Upper lobe of right lung (tissue), 1 donor: ENCODE data around the gene ZNF638. TPM values are rescaled to one million over a fixed set of nuclear protein-coding genes. Genes with fewer than 3 reads are reported as not detected.
"Not testable (repeated sequence)": the region's sequence is repeated elsewhere in the genome, so short reads cannot be mapped to it uniquely, and the experiment has no call there.

Experiments
- ATAC-seq: fragments of 200-7000 bp; cut with Tn5 transposase; one replicate; pipeline ENCODE4 v1.9.1; 2020; ENCODE audit warnings: mild to moderate bottlenecking, moderate library complexity
- DNase-seq: peaks from one replicate; pipeline ENCODE4 v3.0.0-alpha.2; 2020
- H3K27ac ChIP-seq: fragments of 200-600 bp; one replicate; pipeline ENCODE4 v1.8.0; 2022
- H3K27me3 ChIP-seq: fragments of 200-600 bp; one replicate; pipeline ENCODE4 v1.8.0; 2022; ENCODE audit warnings: mild to moderate bottlenecking
- H3K36me3 ChIP-seq: fragments of 200-600 bp; one replicate; pipeline ENCODE4 v1.8.0; 2022
- H3K4me1 ChIP-seq: fragments of 200-600 bp; one replicate; pipeline ENCODE4 v1.8.0; 2022
- H3K4me3 ChIP-seq: fragments of 200-600 bp; one replicate; pipeline ENCODE4 v1.8.0; 2022; ENCODE audit warnings: mild to moderate bottlenecking
- H3K9me3 ChIP-seq: fragments of 200-600 bp; one replicate; pipeline ENCODE4 v1.8.0; 2022
- intact Hi-C: fragments of 100-400 bp; cut with DNase I; formaldehyde crosslinking; loops from one replicate; pipeline ENCODE4 v1.11.0; 2022
- total RNA-seq: library from RNA; stranded (reverse); fragmentation: NEBNext Ultra II Directional; extraction: Animal tissue kit (Norgen Biotek cat#: 25700); gene quantifications from one replicate; pipeline ENCODE4 v1.2.1, GENCODE V29; 2021
- TF ChIP-seq, protein P1 (sequence below): fragments of 200-600 bp; IDR thresholded peaks from one replicate; pipeline ENCODE4 v1.8.0; 2022; ENCODE audit warnings: antibody characterized with exemption
- donor health status: DM: no; HTN: yes; CAD: no; lungs with severe emphysema.

ZNF638 gene
- total RNA-seq, 1 donor from 2014 or later = 114 TPM

GRCh38 chr2:71306762-71307161 is 24.8 kb upstream of the ZNF638 start:
- DNase-seq (no peak), ATAC-seq (no peak)
- intact Hi-C loops = no loop called here
- TF ChIP-seq, protein P1, sequence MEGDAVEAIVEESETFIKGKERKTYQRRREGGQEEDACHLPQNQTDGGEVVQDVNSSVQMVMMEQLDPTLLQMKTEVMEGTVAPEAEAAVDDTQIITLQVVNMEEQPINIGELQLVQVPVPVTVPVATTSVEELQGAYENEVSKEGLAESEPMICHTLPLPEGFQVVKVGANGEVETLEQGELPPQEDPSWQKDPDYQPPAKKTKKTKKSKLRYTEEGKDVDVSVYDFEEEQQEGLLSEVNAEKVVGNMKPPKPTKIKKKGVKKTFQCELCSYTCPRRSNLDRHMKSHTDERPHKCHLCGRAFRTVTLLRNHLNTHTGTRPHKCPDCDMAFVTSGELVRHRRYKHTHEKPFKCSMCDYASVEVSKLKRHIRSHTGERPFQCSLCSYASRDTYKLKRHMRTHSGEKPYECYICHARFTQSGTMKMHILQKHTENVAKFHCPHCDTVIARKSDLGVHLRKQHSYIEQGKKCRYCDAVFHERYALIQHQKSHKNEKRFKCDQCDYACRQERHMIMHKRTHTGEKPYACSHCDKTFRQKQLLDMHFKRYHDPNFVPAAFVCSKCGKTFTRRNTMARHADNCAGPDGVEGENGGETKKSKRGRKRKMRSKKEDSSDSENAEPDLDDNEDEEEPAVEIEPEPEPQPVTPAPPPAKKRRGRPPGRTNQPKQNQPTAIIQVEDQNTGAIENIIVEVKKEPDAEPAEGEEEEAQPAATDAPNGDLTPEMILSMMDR = no peak
- no peaks in the 10 kb centered on the region for H3K36me3 ChIP-seq
- H3K4me1 ChIP-seq = no peaks in the 10 kb centered on the region
- H3K27me3 ChIP-seq = no peaks in the 10 kb centered on the region
- no peak overlapping the region for H3K4me3 ChIP-seq
- no peaks in the 10 kb centered on the region for H3K9me3 ChIP-seq
- H3K27ac ChIP-seq = no peak overlapping the region

DNA sequence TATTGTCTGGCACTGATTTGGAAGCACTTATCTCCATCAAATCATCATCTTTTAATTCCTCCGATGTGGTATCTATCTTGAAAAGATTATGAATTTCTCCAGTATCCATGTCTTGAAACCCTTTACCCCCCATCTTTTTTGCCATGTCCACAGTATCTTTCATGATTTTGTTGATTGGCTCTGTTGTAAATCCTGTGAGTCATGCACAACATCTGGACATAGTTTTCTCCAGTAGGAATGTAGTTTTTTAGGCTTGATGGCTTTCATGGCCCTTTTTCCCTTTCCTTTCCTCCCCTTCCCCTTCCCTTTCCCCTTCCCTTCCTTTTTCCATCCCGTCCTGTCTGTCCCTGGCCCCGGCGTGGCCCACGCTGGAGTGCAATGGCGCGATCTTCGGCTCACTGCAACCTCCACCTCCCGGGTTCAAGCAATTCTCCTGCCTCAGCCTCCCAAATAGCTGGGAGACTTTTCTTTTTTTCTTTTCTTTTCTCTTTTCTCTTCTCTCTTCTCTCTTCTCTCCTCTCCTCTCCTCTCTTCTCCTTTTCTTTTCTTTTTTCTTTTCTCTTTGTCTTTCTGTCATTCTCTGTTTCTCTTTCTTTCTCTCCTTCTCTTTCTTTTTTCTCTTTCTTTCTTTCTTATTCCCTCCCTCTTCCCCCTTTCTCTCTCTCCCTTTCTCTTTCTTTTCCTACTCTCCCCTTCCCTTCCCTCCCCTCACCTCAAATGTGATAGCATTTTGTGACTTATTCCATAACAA is 18.4 kb upstream of the ZNF638 start:
- TF ChIP-seq, protein P1 = no peak
- no peak for DNase-seq
- no peaks in the 10 kb centered on the region for H3K36me3 ChIP-seq
- peaks cover 5% of the 10 kb centered on the region for H3K9me3 ChIP-seq
- H3K4me1 ChIP-seq = no peaks in the 10 kb centered on the region
- ATAC-seq = no peak
- intact Hi-C loops = no loop called here
- no peaks in the 10 kb centered on the region for H3K27me3 ChIP-seq
- no peak overlapping the region for H3K4me3 ChIP-seq
- no peak overlapping the region for H3K27ac ChIP-seq

- TF ChIP-seq, protein P1 = no peak
- H3K27me3 ChIP-seq = no peaks in the 10 kb centered on the region
- H3K4me3 ChIP-seq = no peak overlapping the region
- H3K36me3 ChIP-seq = no peaks in the 10 kb centered on the region
- no peak overlapping the region for H3K27ac ChIP-seq
- intact Hi-C loops = no loop called here
- DNase-seq = no peak
- peaks cover 5% of the 10 kb centered on the region for H3K9me3 ChIP-seq
- no peak for ATAC-seq
- H3K4me1 ChIP-seq = no peaks in the 10 kb centered on the region
Measured at GRCh38 chr2:71317060-71317459, 14.5 kb upstream of the ZNF638 start.

GRCh38 chr2:71317900-71318299 is 13.7 kb upstream of the ZNF638 start:
- ATAC-seq, H3K4me1 ChIP-seq, H3K36me3 ChIP-seq: not testable (repeated sequence)

DNA sequence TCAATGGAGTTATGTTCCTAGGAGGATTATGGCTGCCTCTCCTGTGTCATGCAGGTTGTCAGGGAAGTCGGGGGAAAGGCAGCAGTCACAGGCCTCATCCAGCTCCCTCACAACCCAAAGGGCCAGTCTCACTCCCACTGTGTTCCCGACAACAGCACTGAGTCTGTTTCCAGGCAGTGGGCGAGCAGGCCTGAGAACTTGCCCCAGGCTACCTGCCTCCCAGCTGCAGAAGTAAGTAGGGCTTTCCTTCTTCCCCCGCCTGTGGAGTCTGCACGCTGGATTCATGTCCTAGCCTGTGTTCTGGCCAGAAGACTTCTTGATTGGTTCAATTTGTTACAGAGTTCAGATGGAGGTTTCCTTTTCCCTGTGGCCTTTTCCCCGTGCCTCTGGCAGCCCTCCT is 8.2 kb upstream of the ZNF638 start:
- H3K27me3 ChIP-seq = no peaks in the 10 kb centered on the region
- intact Hi-C loops = no loop called here
- H3K36me3 ChIP-seq = no peaks in the 10 kb centered on the region

More at GRCh38 chr2:71317900-71318299, 13.7 kb upstream of the ZNF638 start:
- H3K9me3 ChIP-seq, H3K27ac ChIP-seq, H3K4me3 ChIP-seq, intact Hi-C loops, DNase-seq, H3K27me3 ChIP-seq: not testable (repeated sequence)

DNA sequence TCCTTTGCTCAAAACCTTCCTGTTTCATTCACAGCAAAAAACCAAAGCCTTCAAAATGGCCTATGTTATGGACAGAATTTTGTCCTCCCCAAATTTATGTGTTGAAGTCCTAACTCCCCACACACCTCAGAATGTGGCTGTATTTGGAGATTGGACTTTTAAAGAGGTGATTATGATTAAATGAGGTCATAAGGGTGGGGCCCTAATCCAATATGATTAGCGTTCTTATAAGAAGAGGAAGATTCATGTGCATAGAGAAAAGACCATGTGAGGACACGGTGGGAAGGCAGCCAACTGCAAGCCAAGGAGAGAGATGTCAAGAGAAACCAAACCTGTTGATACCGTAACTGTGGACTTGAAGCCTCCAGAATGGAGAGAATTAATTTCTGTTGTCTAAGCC is 4.6 kb upstream of the ZNF638 start:
- TF ChIP-seq, protein P1 = no peak
- no peak for ATAC-seq
- Histone ChIP-seq H3K27ac (no peak overlapping the region), H3K4me1 (no peaks in the 10 kb centered on the region), H3K9me3 (no peaks in the 10 kb centered on the region), H3K27me3 (no peaks in the 10 kb centered on the region), H3K4me3 (no peak overlapping the region), H3K36me3 (no peaks in the 10 kb centered on the region)
- intact Hi-C loops = no loop called here
- no peak for DNase-seq

More for the DNA sequence above, 8.2 kb upstream of the ZNF638 start:
- TF ChIP-seq, protein P1 = no peak
- Histone ChIP-seq H3K4me3 (no peak overlapping the region), H3K4me1 (no peaks in the 10 kb centered on the region), H3K27ac (no peak overlapping the region), H3K9me3 (no peaks in the 10 kb centered on the region)
- DNase-seq = no peak
- ATAC-seq = no peak
